B cell (primary cell): ENCODE results near the gene PALM3. TPM values are rescaled to one million over a fixed set of nuclear protein-coding genes. Genes with fewer than 3 reads are reported as not detected.
"Not testable (repeated sequence)": the region's sequence is repeated elsewhere in the genome, so short reads cannot be mapped to it uniquely, and the experiment has no call there.

ENCODE experiments used
- ATAC-seq: fragments of 200-7000 bp; cut with Tn5 transposase; one replicate; pipeline ENCODE4 v1.10.0; 2021; ENCODE audit warnings: low read depth, mild to moderate bottlenecking, moderate number of reproducible peaks, moderate library complexity
- CTCF ChIA-PET: fragments of 350-600 bp; sonication (Branson Sonifier 250); formaldehyde crosslinking; loops from one replicate; lab custom pipeline; 2021; ENCODE audit warnings: antibody characterized with exemption, inconsistent platforms; lab: Charles Lee
- POLR2A ChIA-PET: fragments of 350-600 bp; sonication (Branson Sonifier 250); formaldehyde crosslinking; loops from one replicate; lab custom pipeline; 2021; ENCODE audit warnings: antibody characterized with exemption; lab: Charles Lee
- DNase-seq: peaks from one replicate; pipeline ENCODE4 v3.0.0; 2013
- H2AFZ ChIP-seq: 2 replicates; pipeline ENCODE4 v1.6.1; 2012; ENCODE audit warnings: mild to moderate bottlenecking, low read depth, low read length; ENCODE audit not compliant: insufficient read depth, poor library complexity, severe bottlenecking
- H3K27ac ChIP-seq, 2 donors: 1 replicate in 1 of 2; 2 replicates in 1 of 2; pipeline ENCODE4 v1.5.1; 2012 to 2013; ENCODE audit warnings: low read length in 2 of 2, mild to moderate bottlenecking in 2 of 2, moderate library complexity in 1 of 2
- H3K27me3 ChIP-seq, 4 experiments: fragments of 200-600 bp in 1 of 4; sonication (generic) in 1 of 4; replicated peaks in 1 of 4; 1 replicate in 2 of 4; 2 replicates in 2 of 4; pipeline versions ENCODE4 v1.6.1 to v1.7.0; 2013 to 2016; ENCODE audit warnings: low read length in 3 of 4, mild to moderate bottlenecking in 2 of 4, mixed read lengths in 1 of 4, moderate library complexity in 1 of 4; ENCODE audit not compliant: insufficient read depth in 4 of 4, control insufficient read depth in 3 of 4; ENCODE audit errors: control extremely low read depth in 1 of 4
- H3K36me3 ChIP-seq, 2 experiments: replicated peaks in 1 of 2; 1 replicate in 1 of 2; 2 replicates in 1 of 2; pipeline versions ENCODE4 v1.6.1 to v1.7.1; 2013; ENCODE audit warnings: low read length in 1 of 2; ENCODE audit not compliant: insufficient read depth in 2 of 2, control insufficient read depth in 1 of 2; ENCODE audit errors: control extremely low read depth in 1 of 2, extremely low read depth in 1 of 2
- H3K4me1 ChIP-seq, 2 donors: fragments of 200-600 bp in 1 of 2; sonication (generic) in 1 of 2; 1 replicate in 1 of 2; 2 replicates in 1 of 2; pipeline versions ENCODE4 v1.5.1 to v1.6.1; 2013 to 2017; ENCODE audit warnings: low read length in 2 of 2; ENCODE audit not compliant: control insufficient read depth in 2 of 2, insufficient read depth in 2 of 2
- H3K4me2 ChIP-seq: replicated peaks from 2 replicates; pipeline ENCODE3; 2012; ENCODE audit warnings: mild to moderate bottlenecking, low read depth, low read length; ENCODE audit not compliant: poor library complexity, severe bottlenecking
- H3K4me3 ChIP-seq, 5 experiments: fragments of 200-600 bp in 1 of 5; sonication (generic) in 1 of 5; 1 replicate in 3 of 5; 2 replicates in 2 of 5; pipeline versions ENCODE4 v1.5.1 to v1.7.0; 2011 to 2016; ENCODE audit warnings: low read length in 4 of 5, mild to moderate bottlenecking in 4 of 5, low read depth in 2 of 5, control low read depth in 1 of 5, moderate library complexity in 1 of 5; ENCODE audit not compliant: insufficient read depth in 1 of 5; ENCODE audit errors: control extremely low read depth in 1 of 5, extremely low read depth in 1 of 5
- H3K79me2 ChIP-seq: fragments of 200-600 bp; sonication (generic); one replicate; pipeline ENCODE4 v1.6.0; 2016; ENCODE audit warnings: low read length; ENCODE audit not compliant: control insufficient read depth, insufficient read depth
- H3K9ac ChIP-seq: fragments of 200-600 bp; sonication (generic); 2 replicates; pipeline ENCODE4 v1.6.1; 2017; ENCODE audit warnings: mild to moderate bottlenecking, low read length, moderate library complexity
- H3K9me3 ChIP-seq, 3 donors: one replicate each; pipeline versions ENCODE4 v1.6.1 to v1.7.1; 2013; ENCODE audit warnings: low read length in 2 of 3; ENCODE audit not compliant: control insufficient read depth in 2 of 3, insufficient read depth in 1 of 3; ENCODE audit errors: control extremely low read depth in 1 of 3
- H4K20me1 ChIP-seq: 2 replicates; pipeline ENCODE4 v1.6.0; 2012; ENCODE audit warnings: mild to moderate bottlenecking, low read length; ENCODE audit not compliant: insufficient read depth, control insufficient read depth, poor library complexity, severe bottlenecking
- H3K27ac Mint-ChIP-seq: one replicate; pipeline ENCODE4 v1.8.0; 2021; ENCODE audit warnings: mixed read lengths
- H3K27me3 Mint-ChIP-seq: one replicate; pipeline ENCODE4 v1.8.0; 2021; ENCODE audit warnings: mixed read lengths
- H3K4me1 Mint-ChIP-seq: one replicate; pipeline ENCODE4 v1.8.0; 2021; ENCODE audit warnings: mixed read lengths
- H3K4me3 Mint-ChIP-seq: one replicate; pipeline ENCODE4 v1.8.0; 2021; ENCODE audit warnings: mixed read lengths
- H3K9me3 Mint-ChIP-seq: one replicate; pipeline ENCODE4 v1.8.0; 2022; ENCODE audit warnings: mixed read lengths; ENCODE audit not compliant: insufficient read depth
- EZH2 ChIP-seq: IDR thresholded peaks from 2 replicates; pipeline ENCODE4 v1.6.1; 2012; ENCODE audit warnings: borderline replicate concordance, low read depth, mild to moderate bottlenecking, moderate library complexity, low read length; ENCODE audit not compliant: insufficient read depth, poor library complexity, severe bottlenecking
- WGBS: methylation state at CpG from one replicate; pipeline ENCODE4 v1.1.5; 2013; ENCODE audit warnings: missing lambda C conversion rate; ENCODE audit not compliant: insufficient coverage; 5-methylcytosine and 5-hydroxymethylcytosine counted together
- intact Hi-C: fragments of 100-400 bp; cut with micrococcal nuclease; formaldehyde crosslinking; loops from one replicate; pipeline ENCODE4 v1.10.0; 2022
- polyA plus RNA-seq: library from polyadenylated mRNA; depleted of rRNA; stranded (reverse); fragments of >200 nt; gene quantifications from 2 replicates; pipeline ENCODE4 v1.2.3, GENCODE V29; 2012
- total RNA-seq, 2 donors: library from RNA; stranded (reverse); fragments of 120-200 nt in 1 of 2; gene quantifications; 1 replicate in 1 of 2; 2 replicates in 1 of 2; pipeline versions ENCODE4 v1.2.3 to v1.2.4, GENCODE V29; 2013 to 2022
- TF ChIP-seq, protein P1 (sequence below): fragments of 200-600 bp; IDR thresholded peaks from one replicate; pipeline ENCODE4 v1.8.0; 2022; ENCODE audit warnings: antibody characterized with exemption, mild to moderate bottlenecking

Gene PALM3
- total and polyA plus RNA-seq, 2 donors (not counting 1 experiment from before 2014, with no cell fraction given): not detected

DNA sequence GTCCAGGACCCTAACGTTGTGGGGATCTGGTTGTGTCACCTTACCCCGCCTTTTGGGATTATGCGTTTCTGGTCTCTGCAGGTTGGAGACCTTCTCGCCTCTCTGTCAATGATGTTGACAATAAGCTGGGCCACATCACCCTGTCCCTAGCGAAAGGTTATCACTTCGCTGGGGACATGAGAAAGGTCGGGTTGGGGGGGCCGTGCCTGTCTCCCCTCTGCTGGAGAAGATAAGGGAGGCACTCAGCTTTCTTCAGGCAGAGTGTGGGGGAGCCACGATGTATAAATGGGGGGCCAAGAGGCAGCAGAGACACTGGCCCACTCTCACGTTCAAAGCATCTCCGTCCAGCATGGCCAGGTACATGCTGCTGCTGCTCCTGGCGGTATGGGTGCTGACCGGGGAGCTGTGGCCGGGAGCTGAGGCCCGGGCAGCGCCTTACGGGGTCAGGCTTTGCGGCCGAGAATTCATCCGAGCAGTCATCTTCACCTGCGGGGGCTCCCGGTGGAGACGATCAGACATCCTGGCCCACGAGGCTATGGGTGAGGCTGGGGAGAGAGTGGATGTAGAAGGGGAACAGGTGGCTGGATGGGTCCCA, 33.9 kb downstream of the PALM3 start, which contains the start of gene RLN3:
Gene RLN3 (plus strand): TSS at position 293 of the 595 bp plus-strand sequence. CDS start 57 bp downstream, at position 350.
- TF ChIP-seq EZH2: no peak
- TF ChIP-seq, protein P1, sequence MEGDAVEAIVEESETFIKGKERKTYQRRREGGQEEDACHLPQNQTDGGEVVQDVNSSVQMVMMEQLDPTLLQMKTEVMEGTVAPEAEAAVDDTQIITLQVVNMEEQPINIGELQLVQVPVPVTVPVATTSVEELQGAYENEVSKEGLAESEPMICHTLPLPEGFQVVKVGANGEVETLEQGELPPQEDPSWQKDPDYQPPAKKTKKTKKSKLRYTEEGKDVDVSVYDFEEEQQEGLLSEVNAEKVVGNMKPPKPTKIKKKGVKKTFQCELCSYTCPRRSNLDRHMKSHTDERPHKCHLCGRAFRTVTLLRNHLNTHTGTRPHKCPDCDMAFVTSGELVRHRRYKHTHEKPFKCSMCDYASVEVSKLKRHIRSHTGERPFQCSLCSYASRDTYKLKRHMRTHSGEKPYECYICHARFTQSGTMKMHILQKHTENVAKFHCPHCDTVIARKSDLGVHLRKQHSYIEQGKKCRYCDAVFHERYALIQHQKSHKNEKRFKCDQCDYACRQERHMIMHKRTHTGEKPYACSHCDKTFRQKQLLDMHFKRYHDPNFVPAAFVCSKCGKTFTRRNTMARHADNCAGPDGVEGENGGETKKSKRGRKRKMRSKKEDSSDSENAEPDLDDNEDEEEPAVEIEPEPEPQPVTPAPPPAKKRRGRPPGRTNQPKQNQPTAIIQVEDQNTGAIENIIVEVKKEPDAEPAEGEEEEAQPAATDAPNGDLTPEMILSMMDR: no peak
- no peaks in the 10 kb centered on the region for H3K36me3 ChIP-seq
- DNase-seq (no peak), ATAC-seq (no peak)
- H3K9me3 Mint-ChIP-seq: no peaks in the 10 kb centered on the region
- intact Hi-C loops: no loop called here
- 90% methylated on average over 24 of the region's 24 CpGs for WGBS
- CTCF ChIA-PET: interaction anchor here (0.6 to 1.9 kb wide), 3 partner anchors 9 to 49 kb away, joined by 4 to 7 read pairs (median 4); no protein-coding TSS in a partner anchor
- H3K4me1 Mint-ChIP-seq: peaks cover 36% of the 10 kb centered on the region
- H3K27ac Mint-ChIP-seq: peak within 1 kb of the TSS; percentile 50
- POLR2A ChIA-PET: interaction anchor here (1.6 kb wide), 1 partner anchor 22 kb away, joined by 4 read pairs; the partner anchor contains the start of gene RFX1
- H3K27me3 ChIP-seq: no peaks in the 10 kb centered on the region
- H4K20me1 ChIP-seq: no peaks in the 10 kb centered on the region
- H3K4me3 Mint-ChIP-seq: no peak within 1 kb of the TSS
- H3K4me3 ChIP-seq: no peak within 1 kb of the TSS
- H3K27me3 Mint-ChIP-seq: no peaks in the 10 kb centered on the region
- H3K4me1 ChIP-seq: peaks cover 22 to 44% of the 10 kb centered on the region in 2 donors
- no peak within 1 kb of the TSS for H2AFZ ChIP-seq
- H3K9ac ChIP-seq: no peak within 1 kb of the TSS
- no peak within 1 kb of the TSS for H3K27ac ChIP-seq
- peaks cover 11% of the 10 kb centered on the region for H3K79me2 ChIP-seq
- peak within 1 kb of the TSS; percentile 26 for H3K4me2 ChIP-seq
- H3K9me3 ChIP-seq: peaks cover 0 to 5% (median 0%) of the 10 kb centered on the region in 3 donors

DNA sequence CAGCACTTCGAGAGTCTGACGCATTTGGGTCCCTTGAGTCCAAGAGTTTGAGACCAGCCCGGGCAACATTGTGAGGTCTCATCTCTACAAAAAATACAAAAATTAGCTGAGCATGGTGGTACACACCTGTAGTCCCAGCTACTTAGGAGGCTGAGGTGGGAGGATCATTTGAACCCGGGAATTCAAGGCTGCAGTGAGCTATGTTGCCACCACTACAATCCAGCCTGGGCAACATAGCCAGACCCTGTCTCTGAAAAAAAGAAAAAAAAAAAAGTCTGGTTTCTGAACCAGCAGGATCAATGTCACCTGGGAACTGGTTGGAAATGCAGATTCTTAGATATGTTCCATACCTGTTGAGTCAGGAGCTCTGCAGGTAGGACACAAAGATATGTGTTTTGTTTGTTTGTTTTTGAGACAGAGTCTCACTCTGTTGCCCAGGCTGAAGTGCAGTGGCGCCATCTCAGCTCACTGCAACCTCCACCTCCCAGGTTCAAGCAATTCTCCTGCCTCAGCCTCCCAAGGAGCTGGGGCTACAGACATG, 35.2 kb downstream of the PALM3 start:
- intact Hi-C loops, H3K27ac ChIP-seq, H2AFZ ChIP-seq, H3K4me3 ChIP-seq, H3K27me3 Mint-ChIP-seq, H3K27me3 ChIP-seq, ATAC-seq, H3K9me3 Mint-ChIP-seq, H3K36me3 ChIP-seq, H3K9me3 ChIP-seq, H3K79me2 ChIP-seq, H3K4me3 Mint-ChIP-seq, DNase-seq, H3K9ac ChIP-seq, H3K4me2 ChIP-seq, H4K20me1 ChIP-seq: not testable (repeated sequence)
- peak overlapping the region; percentile 32 for H3K27ac Mint-ChIP-seq
- 100% methylated on average over 2 of the region's 5 CpGs for WGBS
- CTCF ChIA-PET: interaction anchor here (0.6 to 1.5 kb wide), 3 partner anchors 15 to 400 kb away, joined by 3 to 4 read pairs (median 4); no protein-coding TSS in a partner anchor
- peaks cover 22 to 36% of the 10 kb centered on the region in 2 donors for H3K4me1 ChIP-seq
- POLR2A ChIA-PET: interaction anchor here (0.8 kb wide), 1 partner anchor 44 kb away, joined by 3 read pairs; no protein-coding TSS in a partner anchor
- peaks cover 28% of the 10 kb centered on the region for H3K4me1 Mint-ChIP-seq
